Measurements from ENCODE around the gene ARID5A. TPM values are rescaled to one million over a fixed set of nuclear protein-coding genes. Genes with fewer than 3 reads are reported as not detected.

ARID5A gene
- total and polyA plus RNA-seq, 2 of the 13 experiments (the other 11 are each of a cell fraction or from before 2014, with no cell fraction given), result 6.0 to 9.5 TPM

DNA sequence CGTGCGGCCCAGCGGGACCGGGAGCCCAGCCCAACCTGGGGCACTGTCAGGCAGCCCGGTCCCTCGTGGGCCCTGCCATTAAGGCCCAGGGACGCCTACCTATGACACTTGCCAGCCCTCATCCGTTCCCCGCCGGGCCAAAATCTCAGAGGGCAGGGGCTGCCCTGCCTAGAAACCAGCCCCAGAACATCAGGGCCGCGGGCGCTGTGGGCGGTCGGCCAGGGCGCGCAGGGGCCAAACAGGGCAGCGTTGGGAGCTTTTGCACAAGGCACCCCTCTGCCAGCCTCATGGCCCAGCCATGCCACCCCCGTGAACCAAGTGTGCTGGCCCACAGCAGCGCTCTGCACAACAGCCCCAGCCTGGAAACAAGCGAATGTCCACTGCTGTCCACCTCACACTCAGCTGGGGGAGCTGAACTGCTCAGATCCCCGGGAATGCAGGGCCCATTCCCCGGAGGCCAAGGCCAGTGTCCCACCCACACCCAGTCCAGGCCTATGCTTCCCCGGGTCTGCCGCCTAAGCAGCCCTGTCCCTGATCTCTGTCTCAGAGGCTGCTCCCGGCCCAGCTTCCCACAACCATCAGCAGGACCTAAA, 27.9 kb upstream of the ARID5A start:
- 74% methylated on average over 19 of the region's 26 CpGs for WGBS (ENCODE audit: low lambda C conversion rate)
- ATAC-seq, result no peak; the same call in 2 of the 3 replicates
- CTCF ChIA-PET (ENCODE audit: low intra/inter-chr PET ratio, low total read pairs), result interaction anchor here (0.7 to 5.0 kb wide), 11 partner anchors 30 to 516 kb away, joined by 3 to 116 read pairs (median 6); partner anchors contain the start of genes ASTL and SNRNP200
- H3K27me3 ChIP-seq (ENCODE audit: control insufficient read depth in 1 of 2, insufficient read depth in 2 of 2, low read length in 2 of 2), result peaks cover 0 to 34% of the 10 kb centered on the region in 2 experiments; a peak in 3 of 5 replicates
- in situ Hi-C loops (cut with HindIII; ENCODE audit: extremely low pct_ligation_motif_present, low pct_unique_long_range_greater_than_20kb), result loop anchor here (5.0 to 25.0 kb wide), 2 partner anchors 101 to 371 kb away; partner anchors contain the start of genes ASTL and DUSP2
- no peak for DNase-seq (ENCODE audit: low spot score)
- no peaks in the 10 kb centered on the region for H3K79me2 ChIP-seq (ENCODE audit: insufficient read depth, low read length)
- FAIRE-seq, result no peak
- H2AFZ ChIP-seq (ENCODE audit: low read length), result no peak overlapping the region
- no peak overlapping the region for H3K27ac ChIP-seq (ENCODE audit: extremely low read length, insufficient read depth, low read length)
- no peak overlapping the region for H3K4me3 ChIP-seq (replicated peaks in 1 of 3; ENCODE audit: insufficient read depth in 1 of 3, low read depth in 2 of 3, low read length in 3 of 3)
- POLR2A ChIA-PET, result interaction anchor here (1.6 kb wide), 1 partner anchor 101 kb away, joined by 15 read pairs; no protein-coding TSS in a partner anchor
- H4K20me1 ChIP-seq (ENCODE audit: insufficient read depth, low read length), result no peaks in the 10 kb centered on the region
- no peak overlapping the region for H3K9ac ChIP-seq (ENCODE audit: insufficient read depth, low read depth, low read length)
- H3K36me3 ChIP-seq (replicated peaks in 1 of 2; ENCODE audit: control insufficient read depth in 1 of 2, insufficient read depth in 2 of 2, low read length in 2 of 2), result no peaks in the 10 kb centered on the region
- intact Hi-C loops (cut with micrococcal nuclease; ENCODE audit: unreplicated experiment), result loop anchor here (1.0 to 5.0 kb wide), 7 partner anchors 12 to 370 kb away; partner anchors contain the start of genes ASTL, CIAO1 and SNRNP200
- no peak overlapping the region; the same call in 1 of the 2 replicates for H3K4me2 ChIP-seq (ENCODE audit: low read depth, low read length)
- BruUV-seq (replicated peaks), result no TSS peak
- peaks cover 55% of the 10 kb centered on the region for H3K4me1 ChIP-seq (ENCODE audit: insufficient read depth, low read length)
- no peaks in the 10 kb centered on the region for H3K9me3 ChIP-seq (ENCODE audit: low read length)
- TF ChIP-seq, protein P1, sequence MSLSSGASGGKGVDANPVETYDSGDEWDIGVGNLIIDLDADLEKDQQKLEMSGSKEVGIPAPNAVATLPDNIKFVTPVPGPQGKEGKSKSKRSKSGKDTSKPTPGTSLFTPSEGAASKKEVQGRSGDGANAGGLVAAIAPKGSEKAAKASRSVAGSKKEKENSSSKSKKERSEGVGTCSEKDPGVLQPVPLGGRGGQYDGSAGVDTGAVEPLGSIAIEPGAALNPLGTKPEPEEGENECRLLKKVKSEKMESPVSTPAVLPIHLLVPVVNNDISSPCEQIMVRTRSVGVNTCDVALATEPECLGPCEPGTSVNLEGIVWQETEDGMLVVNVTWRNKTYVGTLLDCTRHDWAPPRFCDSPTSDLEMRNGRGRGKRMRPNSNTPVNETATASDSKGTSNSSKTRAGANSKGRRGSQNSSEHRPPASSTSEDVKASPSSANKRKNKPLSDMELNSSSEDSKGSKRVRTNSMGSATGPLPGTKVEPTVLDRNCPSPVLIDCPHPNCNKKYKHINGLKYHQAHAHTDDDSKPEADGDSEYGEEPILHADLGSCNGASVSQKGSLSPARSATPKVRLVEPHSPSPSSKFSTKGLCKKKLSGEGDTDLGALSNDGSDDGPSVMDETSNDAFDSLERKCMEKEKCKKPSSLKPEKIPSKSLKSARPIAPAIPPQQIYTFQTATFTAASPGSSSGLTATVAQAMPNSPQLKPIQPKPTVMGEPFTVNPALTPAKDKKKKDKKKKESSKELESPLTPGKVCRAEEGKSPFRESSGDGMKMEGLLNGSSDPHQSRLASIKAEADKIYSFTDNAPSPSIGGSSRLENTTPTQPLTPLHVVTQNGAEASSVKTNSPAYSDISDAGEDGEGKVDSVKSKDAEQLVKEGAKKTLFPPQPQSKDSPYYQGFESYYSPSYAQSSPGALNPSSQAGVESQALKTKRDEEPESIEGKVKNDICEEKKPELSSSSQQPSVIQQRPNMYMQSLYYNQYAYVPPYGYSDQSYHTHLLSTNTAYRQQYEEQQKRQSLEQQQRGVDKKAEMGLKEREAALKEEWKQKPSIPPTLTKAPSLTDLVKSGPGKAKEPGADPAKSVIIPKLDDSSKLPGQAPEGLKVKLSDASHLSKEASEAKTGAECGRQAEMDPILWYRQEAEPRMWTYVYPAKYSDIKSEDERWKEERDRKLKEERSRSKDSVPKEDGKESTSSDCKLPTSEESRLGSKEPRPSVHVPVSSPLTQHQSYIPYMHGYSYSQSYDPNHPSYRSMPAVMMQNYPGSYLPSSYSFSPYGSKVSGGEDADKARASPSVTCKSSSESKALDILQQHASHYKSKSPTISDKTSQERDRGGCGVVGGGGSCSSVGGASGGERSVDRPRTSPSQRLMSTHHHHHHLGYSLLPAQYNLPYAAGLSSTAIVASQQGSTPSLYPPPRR (CRISPR knock-in tag; IDR thresholded peaks at IDR 0.05; ENCODE audit: borderline replicate concordance), result 0 out of 2 replicates have a peak, but pooled peaks have one; percentile 13
- peak; percentile 27 for TF ChIP-seq AGO2 (optimal IDR thresholded peaks at IDR 0.05; ENCODE audit: low read depth, low read length)
- TF ChIP-seq, protein P2, sequence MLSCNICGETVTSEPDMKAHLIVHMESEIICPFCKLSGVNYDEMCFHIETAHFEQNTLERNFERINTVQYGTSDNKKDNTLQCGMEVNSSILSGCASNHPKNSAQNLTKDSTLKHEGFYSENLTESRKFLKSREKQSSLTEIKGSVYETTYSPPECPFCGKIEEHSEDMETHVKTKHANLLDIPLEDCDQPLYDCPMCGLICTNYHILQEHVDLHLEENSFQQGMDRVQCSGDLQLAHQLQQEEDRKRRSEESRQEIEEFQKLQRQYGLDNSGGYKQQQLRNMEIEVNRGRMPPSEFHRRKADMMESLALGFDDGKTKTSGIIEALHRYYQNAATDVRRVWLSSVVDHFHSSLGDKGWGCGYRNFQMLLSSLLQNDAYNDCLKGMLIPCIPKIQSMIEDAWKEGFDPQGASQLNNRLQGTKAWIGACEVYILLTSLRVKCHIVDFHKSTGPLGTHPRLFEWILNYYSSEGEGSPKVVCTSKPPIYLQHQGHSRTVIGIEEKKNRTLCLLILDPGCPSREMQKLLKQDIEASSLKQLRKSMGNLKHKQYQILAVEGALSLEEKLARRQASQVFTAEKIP (CRISPR knock-in tag; IDR thresholded peaks at IDR 0.05; ENCODE audit: borderline replicate concordance), result no peak
- 0 out of 2 replicates have a peak, but pooled peaks have one; percentile 7 for TF ChIP-seq ZFX (CRISPR knock-in tag; IDR thresholded peaks at IDR 0.05; ENCODE audit: low read depth)
- peak; percentile 14 for TF ChIP-seq MED8 (CRISPR knock-in tag; IDR thresholded peaks at IDR 0.05; ENCODE audit: insufficient replicate concordance)
- no peak for TF ChIP-seq ZNF331 (CRISPR knock-in tag; IDR thresholded peaks at IDR 0.05)
- TF ChIP-seq ZNF761 (CRISPR knock-in tag; conservative IDR thresholded peaks at IDR 0.05), result 0 out of 2 replicates have a peak, but pooled peaks have one; percentile 17
- peak; percentile 4; the same call in 1 of the 2 replicates for TF ChIP-seq RXRA (CRISPR knock-in tag; IDR thresholded peaks at IDR 0.05)
- TF ChIP-seq ZNF33B (CRISPR knock-in tag; IDR thresholded peaks at IDR 0.05), result no peak
- TF ChIP-seq, protein P3, sequence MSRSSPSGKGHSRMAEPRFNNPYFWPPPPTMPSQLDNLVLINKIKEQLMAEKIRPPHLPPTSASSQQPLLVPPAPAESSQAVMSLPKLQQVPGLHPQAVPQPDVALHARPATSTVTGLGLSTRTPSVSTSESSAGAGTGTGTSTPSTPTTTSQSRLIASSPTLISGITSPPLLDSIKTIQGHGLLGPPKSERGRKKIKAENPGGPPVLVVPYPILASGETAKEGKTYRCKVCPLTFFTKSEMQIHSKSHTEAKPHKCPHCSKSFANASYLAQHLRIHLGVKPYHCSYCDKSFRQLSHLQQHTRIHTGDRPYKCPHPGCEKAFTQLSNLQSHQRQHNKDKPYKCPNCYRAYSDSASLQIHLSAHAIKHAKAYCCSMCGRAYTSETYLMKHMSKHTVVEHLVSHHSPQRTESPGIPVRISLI (CRISPR knock-in tag; IDR thresholded peaks at IDR 0.05; ENCODE audit: borderline replicate concordance), result no peak
- TF ChIP-seq HNRNPL (IDR thresholded peaks at IDR 0.05; ENCODE audit: low read depth, low read length), result 0 out of 2 replicates have a peak, but pooled peaks have one; percentile 5
- TF ChIP-seq ZNF616 (CRISPR knock-in tag; IDR thresholded peaks at IDR 0.05; ENCODE audit: low read depth), result no peak
- TF ChIP-seq, protein P4, sequence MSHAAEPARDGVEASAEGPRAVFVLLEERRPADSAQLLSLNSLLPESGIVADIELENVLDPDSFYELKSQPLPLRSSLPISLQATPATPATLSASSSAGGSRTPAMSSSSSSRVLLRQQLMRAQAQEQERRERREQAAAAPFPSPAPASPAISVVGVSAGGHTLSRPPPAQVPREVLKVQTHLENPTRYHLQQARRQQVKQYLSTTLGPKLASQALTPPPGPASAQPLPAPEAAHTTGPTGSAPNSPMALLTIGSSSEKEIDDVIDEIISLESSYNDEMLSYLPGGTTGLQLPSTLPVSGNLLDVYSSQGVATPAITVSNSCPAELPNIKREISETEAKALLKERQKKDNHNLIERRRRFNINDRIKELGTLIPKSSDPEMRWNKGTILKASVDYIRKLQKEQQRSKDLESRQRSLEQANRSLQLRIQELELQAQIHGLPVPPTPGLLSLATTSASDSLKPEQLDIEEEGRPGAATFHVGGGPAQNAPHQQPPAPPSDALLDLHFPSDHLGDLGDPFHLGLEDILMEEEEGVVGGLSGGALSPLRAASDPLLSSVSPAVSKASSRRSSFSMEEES (CRISPR knock-in tag; IDR thresholded peaks at IDR 0.05), result no peak
